HuH-7.5 (cell line): ENCODE data around the gene LGALS7.
"Not testable (repeated sequence)": the region's sequence is repeated elsewhere in the genome, so short reads cannot be mapped to it uniquely, and the experiment has no call there.

Source experiments
- DNase-seq: peaks from one replicate; pipeline ENCODE4 v3.0.0; 2011; ENCODE audit warnings: low spot score

LGALS7 gene

GRCh38 chr19:38770949-38771275, 2.4 kb downstream of the LGALS7 start:
- DNase-seq = not testable (repeated sequence)

GRCh38 chr19:38770228-38770948, 2.9 kb downstream of the LGALS7 start:
- DNase-seq = not testable (repeated sequence)

- DNase-seq = no peak
Measured at GRCh38 chr19:38769635-38770211, 3.6 kb downstream of the LGALS7 start.

GRCh38 chr19:38766276-38767047, 6.9 kb downstream of the LGALS7 start:
- no peak for DNase-seq

GRCh38 chr19:38765214-38765613, 8.1 kb downstream of the LGALS7 start:
- no peak for DNase-seq

GRCh38 chr19:38763795-38764220, 9.5 kb downstream of the LGALS7 start:
- DNase-seq = no peak

- DNase-seq = not testable (repeated sequence)
Measured at GRCh38 chr19:38761884-38762389, 11.4 kb downstream of the LGALS7 start.

GRCh38 chr19:38760805-38761517, 12.4 kb downstream of the LGALS7 start:
- not testable (repeated sequence) for DNase-seq

GRCh38 chr19:38759590-38760003, 13.7 kb downstream of the LGALS7 start:
- no peak for DNase-seq

GRCh38 chr19:38754196-38754595, 19.1 kb downstream of the LGALS7 start:
- not testable (repeated sequence) for DNase-seq

- not testable (repeated sequence) for DNase-seq
Measured at GRCh38 chr19:38753783-38754182, 19.5 kb downstream of the LGALS7 start.

GRCh38 chr19:38745316-38745715, 28.0 kb downstream of the LGALS7 start:
- DNase-seq = peak; percentile 7

GRCh38 chr19:38744874-38745273, 28.4 kb downstream of the LGALS7 start:
- no peak for DNase-seq

- peak; percentile 2 for DNase-seq
Measured at GRCh38 chr19:38744298-38744681, 29.0 kb downstream of the LGALS7 start, which contains the start of gene CAPN12. CAPN12 (minus strand) TSS chr19:38744474; CDS start chr19:38744165, 309 bp downstream.

GRCh38 chr19:38743394-38744297, 29.7 kb downstream of the LGALS7 start:
- no peak for DNase-seq

GRCh38 chr19:38742906-38743305, 30.4 kb downstream of the LGALS7 start:
- peak; percentile 6 for DNase-seq

GRCh38 chr19:38742296-38742695, 31.0 kb downstream of the LGALS7 start:
- DNase-seq = peak; percentile 5

GRCh38 chr19:38741670-38742069, 31.6 kb downstream of the LGALS7 start:
- peak; percentile 12 for DNase-seq

- no peak for DNase-seq
Measured at GRCh38 chr19:38740932-38741331, 32.4 kb downstream of the LGALS7 start.

GRCh38 chr19:38740257-38740592, 33.1 kb downstream of the LGALS7 start:
- DNase-seq = no peak
